CD4-positive, alpha-beta T cell treated with Interleukin-12 subunit alpha and Interleukin-12 subunit beta, for 1 hour (primary cell): ENCODE data around the gene IMMP2L.
"Not testable (repeated sequence)": the region's sequence is repeated elsewhere in the genome, so short reads cannot be mapped to it uniquely, and the experiment has no call there.

Source experiments
- DNase-seq: peaks from one replicate; pipeline ENCODE4 v3.0.0-alpha.2; 2020

Gene IMMP2L

GRCh38 chr7:110660637-110661036 lies 901.7 kb downstream of the IMMP2L start:
- not testable (repeated sequence) for DNase-seq

GRCh38 chr7:110650328-110650727 lies 912.0 kb downstream of the IMMP2L start:
- no peak for DNase-seq

- DNase-seq: no peak
These were observed 915.0 kb downstream of the IMMP2L start for GRCh38 chr7:110647266-110647665.

- no peak for DNase-seq
These were observed 915.5 kb downstream of the IMMP2L start for GRCh38 chr7:110646804-110647203.

GRCh38 chr7:110645616-110646015 lies 916.7 kb downstream of the IMMP2L start:
- no peak for DNase-seq

GRCh38 chr7:110645060-110645459 lies 917.2 kb downstream of the IMMP2L start:
- DNase-seq: no peak

GRCh38 chr7:110637252-110637651 lies 925.0 kb downstream of the IMMP2L start:
- DNase-seq: no peak

- no peak for DNase-seq
These were observed 929.0 kb downstream of the IMMP2L start for GRCh38 chr7:110633313-110633712.

- DNase-seq: no peak
These were observed 935.9 kb downstream of the IMMP2L start for GRCh38 chr7:110626414-110626813.

GRCh38 chr7:110625294-110625693 lies 937.0 kb downstream of the IMMP2L start:
- no peak for DNase-seq

- no peak for DNase-seq
These were observed 938.9 kb downstream of the IMMP2L start for GRCh38 chr7:110623436-110623835.

- DNase-seq: no peak
These were observed 941.0 kb downstream of the IMMP2L start for GRCh38 chr7:110621289-110621688.

- no peak for DNase-seq
These were observed 942.1 kb downstream of the IMMP2L start for GRCh38 chr7:110620110-110620735.
